GM19193 (cell line): ENCODE data around the gene CYTH1.

Experiments
- POLR2A ChIP-seq: IDR thresholded peaks from 4 replicates; pipeline ENCODE4 v1.6.1; 2011; ENCODE audit not compliant: insufficient read depth, insufficient read length; ENCODE audit errors: extremely low read depth

Gene CYTH1

DNA sequence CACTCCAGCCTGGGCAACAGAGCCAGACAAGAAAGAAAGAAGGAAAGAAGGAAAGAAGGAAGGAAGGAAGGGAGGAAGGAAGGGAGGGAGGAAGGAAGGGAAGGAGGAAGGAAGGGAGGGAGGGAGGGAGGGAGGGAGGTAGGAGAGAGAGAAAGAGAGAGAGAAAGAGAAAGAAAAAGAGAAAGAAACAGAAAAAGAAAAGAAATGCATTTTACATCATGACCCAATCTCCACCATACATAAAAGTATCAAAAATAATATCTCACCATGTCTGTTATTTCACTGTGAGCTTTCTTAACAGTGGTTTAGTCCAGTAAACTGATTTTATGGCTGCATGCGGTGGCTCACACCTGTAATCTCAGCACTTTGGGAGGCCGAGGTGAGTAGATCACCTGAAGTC, 70.0 kb downstream of the CYTH1 start:
- no peak for TF ChIP-seq POLR2A

DNA sequence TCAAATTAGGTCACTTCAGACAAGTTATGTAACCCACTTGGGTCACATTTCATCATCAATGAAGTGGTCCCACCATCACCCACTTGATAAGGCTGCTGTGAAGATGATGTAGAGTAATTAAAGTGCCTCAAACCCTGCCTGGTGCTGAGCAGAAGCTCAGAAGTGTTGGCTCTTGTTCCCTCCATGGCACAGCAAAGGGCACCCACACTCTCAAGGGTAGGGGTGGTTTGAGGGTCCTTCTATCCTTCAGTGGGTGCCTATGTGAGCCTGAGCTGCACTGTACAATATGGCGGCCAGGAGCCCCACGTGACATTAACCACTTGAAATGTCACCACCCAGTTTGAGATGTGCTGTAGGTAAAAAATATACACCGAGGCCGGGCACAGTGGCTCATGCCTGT, 71.5 kb downstream of the CYTH1 start:
- TF ChIP-seq POLR2A = no peak

DNA sequence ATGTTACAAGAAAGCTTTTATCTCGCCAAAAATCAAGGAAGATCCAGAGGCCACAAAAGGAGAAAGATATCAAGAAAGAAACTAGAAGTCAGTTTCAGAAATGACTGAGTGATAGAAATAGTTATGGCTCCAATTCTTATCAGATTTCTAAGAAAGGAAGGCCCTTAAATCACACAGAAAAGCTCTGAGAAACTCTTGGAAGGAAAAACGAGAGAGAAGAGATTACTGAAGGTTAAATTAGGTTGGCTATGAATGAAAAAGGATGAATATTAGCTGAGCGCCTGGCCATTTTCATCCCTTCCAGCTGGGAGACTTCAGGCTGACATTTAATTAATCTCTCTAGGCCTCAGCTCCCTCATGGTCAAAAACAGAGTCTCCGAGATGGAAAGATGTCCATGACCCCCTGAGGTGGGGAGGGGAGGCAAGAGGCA, 72.3 kb downstream of the CYTH1 start:
- no peak for TF ChIP-seq POLR2A

GRCh38 chr17:78709119-78709681, 72.9 kb downstream of the CYTH1 start:
- TF ChIP-seq POLR2A = peak; percentile 76

- TF ChIP-seq POLR2A = no peak
Measured at GRCh38 chr17:78708510-78708973, 73.5 kb downstream of the CYTH1 start.

DNA sequence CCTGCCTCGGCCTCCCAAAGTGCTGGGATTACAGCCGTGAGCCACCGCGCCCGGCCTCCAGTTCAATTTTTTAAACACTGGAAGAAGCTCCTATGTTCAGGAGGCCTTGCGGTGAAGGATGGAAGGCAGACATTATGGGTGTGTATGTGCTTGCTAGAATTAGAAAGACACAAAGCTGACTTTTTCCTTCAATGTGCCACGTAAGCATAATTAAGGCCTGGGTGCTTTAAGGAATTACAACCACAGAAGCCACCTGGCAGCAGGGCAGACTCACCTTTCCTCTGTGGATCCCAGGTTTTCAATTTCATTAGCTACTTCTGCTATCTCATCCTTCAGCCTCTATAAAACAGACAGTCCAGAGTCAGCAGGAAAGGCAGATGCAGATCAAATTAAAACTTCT, 74.2 kb downstream of the CYTH1 start:
- no peak for TF ChIP-seq POLR2A

DNA sequence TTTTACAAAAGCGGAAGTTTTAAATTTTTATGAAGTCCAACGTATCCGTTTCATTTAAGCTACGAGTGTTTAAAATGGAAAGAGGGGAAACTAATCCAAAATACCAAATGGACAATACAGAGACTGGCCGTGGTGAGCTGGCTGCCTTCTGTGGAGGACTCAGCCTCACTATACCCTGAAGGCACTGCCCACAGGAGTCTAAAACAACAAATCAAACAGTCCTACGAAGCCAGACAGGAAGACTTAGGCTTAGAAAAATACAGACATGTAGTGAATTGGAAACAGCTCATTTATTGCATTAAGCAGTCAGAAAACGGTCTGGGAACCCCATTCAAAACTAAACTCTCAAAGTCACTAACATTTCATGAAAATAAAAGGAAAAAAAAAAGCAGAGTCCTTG, 75.1 kb downstream of the CYTH1 start:
- TF ChIP-seq POLR2A = no peak

DNA sequence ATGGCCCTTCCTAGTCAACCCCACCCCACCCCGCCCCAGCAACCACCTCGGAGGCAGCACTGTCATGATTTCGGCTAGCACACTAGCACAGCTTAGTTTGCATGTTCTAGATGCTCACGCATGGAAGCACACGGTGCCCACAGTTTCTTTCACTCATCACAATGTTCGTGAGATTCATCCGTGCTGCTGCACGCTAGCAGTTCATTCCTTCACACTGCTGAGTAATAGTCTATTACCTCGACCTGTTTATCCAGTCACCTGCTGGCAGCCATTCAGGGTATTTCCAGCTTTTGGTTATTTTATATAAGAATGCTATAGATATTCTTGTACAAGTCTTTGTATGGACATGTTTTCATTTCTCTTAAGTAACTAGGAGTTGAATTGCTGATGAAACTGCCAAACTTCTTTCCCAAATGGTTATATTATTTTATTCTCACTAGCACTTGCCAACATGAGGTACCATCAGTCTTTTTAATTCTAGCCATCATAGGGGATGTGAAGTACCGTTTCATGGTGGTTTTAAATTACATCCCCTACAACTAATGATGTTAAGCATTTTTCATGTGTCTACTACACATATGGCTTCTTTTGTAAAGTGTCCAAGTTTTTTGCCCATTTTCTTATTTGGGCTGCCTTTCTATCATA, 75.7 kb downstream of the CYTH1 start:
- peak; percentile 32 for TF ChIP-seq POLR2A

- no peak for TF ChIP-seq POLR2A
Measured at GRCh38 chr17:78705071-78705470, 77.0 kb downstream of the CYTH1 start.

GRCh38 chr17:78704594-78704993, 77.5 kb downstream of the CYTH1 start:
- no peak for TF ChIP-seq POLR2A

DNA sequence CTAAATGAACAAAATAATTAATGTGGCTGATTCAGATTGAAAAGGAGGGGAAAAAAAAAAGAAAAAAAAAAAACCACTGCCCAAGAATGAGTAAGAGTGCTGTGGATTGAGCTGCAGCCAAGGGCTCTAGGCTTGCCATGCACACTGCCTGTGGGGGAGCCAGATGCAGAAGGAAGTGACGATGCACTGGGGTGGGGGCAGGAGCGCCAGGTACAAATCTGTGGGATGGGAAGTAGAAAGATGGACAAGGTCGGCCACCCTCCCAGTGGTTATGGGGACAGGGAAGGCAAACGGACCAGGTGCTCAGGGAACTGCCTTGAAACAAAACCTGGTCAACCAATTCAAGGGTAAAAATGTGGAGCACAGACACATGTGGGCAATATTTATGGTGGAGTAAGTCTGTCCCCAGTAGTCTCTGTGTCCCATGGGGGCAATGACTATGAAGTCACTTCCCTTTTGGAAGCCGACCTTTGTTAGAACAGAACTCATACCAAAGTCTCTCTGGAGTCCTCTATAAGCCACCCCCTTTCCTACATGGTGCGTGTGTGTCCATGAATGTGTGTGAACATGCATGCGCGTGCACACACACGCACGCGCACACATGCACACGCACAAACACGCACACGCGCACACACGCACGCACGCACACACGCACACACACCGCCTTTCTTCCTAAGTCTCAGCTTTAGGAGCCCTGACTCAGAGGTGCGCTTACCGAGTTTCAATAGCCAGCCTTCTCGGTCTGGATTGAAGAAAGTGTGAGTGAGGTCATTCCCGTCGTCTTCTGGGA, 84.3 kb downstream of the CYTH1 start:
- no peak for TF ChIP-seq POLR2A

- no peak for TF ChIP-seq POLR2A
Measured at GRCh38 chr17:78697122-78697521, 85.0 kb downstream of the CYTH1 start.

DNA sequence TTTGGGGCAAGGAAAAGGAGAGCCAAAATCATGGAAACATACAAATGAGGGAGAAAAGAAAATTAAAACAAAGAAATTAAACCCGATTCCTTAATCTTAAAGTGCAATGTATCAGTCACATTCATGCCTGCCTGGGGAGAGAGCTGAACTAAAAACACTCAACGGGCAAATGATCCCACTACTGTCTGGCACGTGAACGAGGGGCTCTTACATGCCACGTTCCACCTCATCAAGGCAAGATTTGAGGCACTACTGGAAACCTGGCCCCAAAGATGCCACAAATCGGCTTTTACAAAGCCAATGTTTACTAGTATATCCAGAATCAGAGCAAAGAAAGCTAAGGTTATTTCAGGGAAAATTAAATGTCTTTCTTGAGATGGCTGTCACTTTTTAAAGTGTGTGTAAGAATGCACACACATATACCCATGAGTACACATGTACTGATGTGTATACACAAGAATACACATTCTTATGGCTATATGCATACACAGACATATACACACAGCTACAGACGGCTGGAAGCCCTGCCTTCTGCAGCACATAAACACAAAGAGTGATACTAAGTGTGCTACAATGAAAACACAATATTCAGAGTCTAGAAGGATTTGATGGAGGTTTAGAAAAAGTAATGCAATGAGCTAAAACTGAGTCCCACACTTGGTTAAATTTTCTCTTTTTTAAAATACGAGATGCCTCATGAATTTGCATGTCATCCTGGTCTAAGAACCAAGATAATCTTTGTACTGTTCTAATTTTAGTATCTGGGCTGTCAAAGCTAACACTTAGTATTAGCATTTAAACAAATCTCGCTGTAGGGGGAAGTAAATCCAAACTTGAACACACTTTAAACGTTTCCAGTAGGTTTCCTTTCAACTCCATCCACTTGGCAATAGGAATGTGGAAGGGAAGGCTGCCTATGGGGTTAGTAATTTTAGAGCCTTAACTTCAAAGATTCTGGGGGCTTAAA, 85.8 kb downstream of the CYTH1 start:
- TF ChIP-seq POLR2A = no peak

DNA sequence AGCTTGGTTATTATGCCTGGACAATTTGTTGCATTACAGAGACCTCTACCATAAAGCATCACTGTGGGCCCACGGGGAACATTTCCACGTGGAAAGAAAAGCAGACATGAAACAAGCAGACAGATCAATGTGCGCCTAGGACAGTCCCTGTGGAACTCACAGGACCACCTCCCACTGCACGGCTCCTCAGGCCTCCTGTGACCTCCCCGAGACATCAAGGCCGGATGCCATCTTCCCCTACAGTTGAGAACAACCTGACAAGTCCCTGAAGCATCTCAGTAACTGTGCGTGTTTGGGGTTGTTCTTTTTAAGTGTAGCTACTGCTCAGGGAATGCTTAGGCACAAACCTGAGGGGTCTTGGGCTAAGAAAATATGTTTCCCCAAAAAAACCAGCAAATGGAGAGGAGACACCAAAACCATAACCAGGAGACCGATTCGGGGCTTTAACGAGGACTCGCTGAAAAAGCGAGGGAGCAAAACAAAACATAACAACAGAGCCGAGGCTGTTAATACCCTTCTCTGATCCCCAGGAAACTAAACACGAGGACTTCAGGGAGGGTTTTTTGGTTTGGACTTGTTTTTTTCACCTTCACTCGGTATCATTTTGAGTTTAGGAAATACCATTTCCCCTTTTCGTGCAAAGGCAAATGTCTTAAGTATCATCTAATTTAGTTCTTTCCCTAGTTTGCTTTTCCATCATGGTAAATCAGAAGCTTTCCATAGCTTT, 87.1 kb downstream of the CYTH1 start:
- TF ChIP-seq POLR2A = peak; percentile 31
